NCI-H187 (cell line): ENCODE measurements around the gene IGF1R.

Experiments
- DNase-seq, 2 experiments: peaks; one replicate each; lab custom pipeline; 2025; lab: John Stamatoyannopoulos, UW

The IGF1R gene

GRCh38 chr15:98796685-98797357 is 148.5 kb downstream of the IGF1R start:
- DNase-seq = no peak

GRCh38 chr15:98798375-98798893 is 150.1 kb downstream of the IGF1R start:
- DNase-seq = no peak

GRCh38 chr15:98799461-98800390 is 151.4 kb downstream of the IGF1R start:
- DNase-seq = peak in 1 of 2 experiments; percentile 13

- peak; percentile 68 to 81 for DNase-seq
These were observed 152.3 kb downstream of the IGF1R start for GRCh38 chr15:98800437-98801233.

- DNase-seq = peak; percentile 34 to 71
These were observed 152.9 kb downstream of the IGF1R start for GRCh38 chr15:98801234-98801561.

GRCh38 chr15:98802187-98802586 is 153.8 kb downstream of the IGF1R start:
- no peak for DNase-seq

- DNase-seq = no peak
These were observed 155.1 kb downstream of the IGF1R start for GRCh38 chr15:98803228-98804056.

- no peak for DNase-seq
These were observed 155.7 kb downstream of the IGF1R start for GRCh38 chr15:98804057-98804380.

GRCh38 chr15:98805434-98806274 is 157.3 kb downstream of the IGF1R start:
- DNase-seq = no peak

- DNase-seq = no peak
These were observed 158.0 kb downstream of the IGF1R start for GRCh38 chr15:98806275-98806895.

- DNase-seq = no peak
These were observed 158.9 kb downstream of the IGF1R start for GRCh38 chr15:98807262-98807661.

GRCh38 chr15:98809273-98809672 is 160.9 kb downstream of the IGF1R start:
- no peak for DNase-seq

GRCh38 chr15:98812716-98813446 is 164.5 kb downstream of the IGF1R start:
- DNase-seq = no peak

- DNase-seq = no peak
These were observed 165.6 kb downstream of the IGF1R start for GRCh38 chr15:98813951-98814350.

GRCh38 chr15:98815207-98815606 is 166.9 kb downstream of the IGF1R start:
- no peak for DNase-seq

GRCh38 chr15:98817745-98818144 is 169.4 kb downstream of the IGF1R start:
- no peak for DNase-seq

GRCh38 chr15:98823012-98823458 is 174.7 kb downstream of the IGF1R start:
- peak; percentile 56 to 62 for DNase-seq

- no peak for DNase-seq
These were observed 175.3 kb downstream of the IGF1R start for GRCh38 chr15:98823616-98824015.

- DNase-seq = no peak
These were observed 176.3 kb downstream of the IGF1R start for GRCh38 chr15:98824595-98824994.
